ENCODE measurements around the gene GDAP1L1. TPM values are rescaled to one million over a fixed set of nuclear protein-coding genes. Genes with fewer than 3 reads are reported as not detected.
"Not testable (repeated sequence)": the region's sequence is repeated elsewhere in the genome, so short reads cannot be mapped to it uniquely, and the experiment has no call there.

Gene GDAP1L1
- total RNA-seq, 1 donor from 2014 or later: 111 TPM

DNA sequence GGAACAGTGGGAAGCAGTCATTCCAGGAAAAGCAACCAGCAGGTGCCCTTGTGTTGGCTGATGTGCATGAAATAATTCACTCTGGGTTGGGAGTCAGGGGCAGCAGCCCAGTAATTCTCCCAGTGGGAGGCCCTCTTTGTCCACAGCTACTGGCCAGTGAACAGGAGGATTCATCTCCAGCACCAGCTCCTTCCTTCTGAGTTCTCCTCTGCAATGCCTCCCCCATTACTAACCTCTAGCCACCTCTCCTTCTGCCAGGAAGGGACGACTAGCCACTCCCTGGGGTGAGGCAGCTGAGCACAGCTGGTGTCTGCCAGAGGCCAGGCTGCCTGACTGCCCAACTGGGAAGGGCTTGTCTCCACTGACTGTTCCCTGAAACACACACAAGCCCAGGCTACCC lies 77.2 kb downstream of the GDAP1L1 start:
- H3K27me3 Mint-ChIP-seq (ENCODE audit: unreplicated experiment): peaks cover 4% of the 10 kb centered on the region
- DNase-seq: peak; percentile 64
- no peak overlapping the region for H3K4me3 Mint-ChIP-seq (ENCODE audit: unreplicated experiment)
- H3K36me3 Mint-ChIP-seq (ENCODE audit: unreplicated experiment): no peaks in the 10 kb centered on the region
- peak overlapping the region; percentile 29 for H3K27ac Mint-ChIP-seq (ENCODE audit: unreplicated experiment)
- H3K9me3 Mint-ChIP-seq (ENCODE audit: unreplicated experiment): no peaks in the 10 kb centered on the region
- H3K4me1 Mint-ChIP-seq (ENCODE audit: low read depth, unreplicated experiment): peaks cover 5% of the 10 kb centered on the region
- TF ChIP-seq, protein P1, sequence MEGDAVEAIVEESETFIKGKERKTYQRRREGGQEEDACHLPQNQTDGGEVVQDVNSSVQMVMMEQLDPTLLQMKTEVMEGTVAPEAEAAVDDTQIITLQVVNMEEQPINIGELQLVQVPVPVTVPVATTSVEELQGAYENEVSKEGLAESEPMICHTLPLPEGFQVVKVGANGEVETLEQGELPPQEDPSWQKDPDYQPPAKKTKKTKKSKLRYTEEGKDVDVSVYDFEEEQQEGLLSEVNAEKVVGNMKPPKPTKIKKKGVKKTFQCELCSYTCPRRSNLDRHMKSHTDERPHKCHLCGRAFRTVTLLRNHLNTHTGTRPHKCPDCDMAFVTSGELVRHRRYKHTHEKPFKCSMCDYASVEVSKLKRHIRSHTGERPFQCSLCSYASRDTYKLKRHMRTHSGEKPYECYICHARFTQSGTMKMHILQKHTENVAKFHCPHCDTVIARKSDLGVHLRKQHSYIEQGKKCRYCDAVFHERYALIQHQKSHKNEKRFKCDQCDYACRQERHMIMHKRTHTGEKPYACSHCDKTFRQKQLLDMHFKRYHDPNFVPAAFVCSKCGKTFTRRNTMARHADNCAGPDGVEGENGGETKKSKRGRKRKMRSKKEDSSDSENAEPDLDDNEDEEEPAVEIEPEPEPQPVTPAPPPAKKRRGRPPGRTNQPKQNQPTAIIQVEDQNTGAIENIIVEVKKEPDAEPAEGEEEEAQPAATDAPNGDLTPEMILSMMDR (IDR thresholded peaks at IDR 0.05; ENCODE audit: partially characterized antibody, unreplicated experiment): no peak

DNA sequence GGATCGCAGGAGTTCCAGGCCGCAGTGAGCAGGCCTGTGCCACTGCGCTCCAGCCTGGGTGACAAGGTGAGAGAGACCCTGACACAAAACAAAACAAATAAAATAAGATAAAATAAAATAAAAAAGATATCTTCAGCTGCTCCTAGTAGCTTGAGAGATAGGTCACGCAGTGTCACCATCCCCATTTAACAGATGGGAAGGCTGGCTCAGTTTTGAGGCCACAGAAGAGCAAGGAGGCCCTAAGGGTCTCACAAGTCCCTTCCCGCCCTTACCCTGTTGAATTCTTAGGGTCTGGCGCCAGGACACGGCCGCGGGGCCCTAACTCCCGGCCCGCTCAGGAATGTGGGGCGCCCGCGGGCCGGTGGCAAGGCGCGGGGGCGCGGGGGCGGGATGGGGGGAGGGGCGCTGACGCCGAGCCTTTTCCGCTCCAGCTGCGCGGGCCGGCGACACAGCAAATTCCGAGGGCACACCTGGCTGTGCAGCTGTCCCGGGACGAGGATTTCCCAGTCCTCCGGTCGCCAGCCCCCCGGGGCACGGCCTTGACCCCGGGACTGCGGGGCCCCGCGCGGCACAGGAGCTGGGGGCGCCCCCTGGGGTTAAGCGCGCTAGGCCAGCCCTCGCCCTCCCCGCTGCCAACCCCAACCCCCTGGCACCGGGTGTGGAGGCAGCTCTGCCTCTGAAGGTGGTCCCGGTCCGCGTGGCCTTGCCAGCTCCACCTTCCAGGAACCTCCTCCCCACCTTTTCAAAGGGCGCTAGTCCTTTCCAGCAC lies 79.5 kb downstream of the GDAP1L1 start:
- H3K4me1 Mint-ChIP-seq (ENCODE audit: low read depth, unreplicated experiment): peaks cover 5% of the 10 kb centered on the region
- H3K9me3 Mint-ChIP-seq (ENCODE audit: unreplicated experiment): peaks cover 2% of the 10 kb centered on the region
- H3K36me3 Mint-ChIP-seq (ENCODE audit: unreplicated experiment): no peaks in the 10 kb centered on the region
- TF ChIP-seq, protein P1 (IDR thresholded peaks at IDR 0.05; ENCODE audit: partially characterized antibody, unreplicated experiment): no peak
- H3K27me3 Mint-ChIP-seq (ENCODE audit: unreplicated experiment): peaks cover 4% of the 10 kb centered on the region
- H3K4me3 Mint-ChIP-seq (ENCODE audit: unreplicated experiment): no peak overlapping the region
- no peak for DNase-seq
- no peak overlapping the region for H3K27ac Mint-ChIP-seq (ENCODE audit: unreplicated experiment)

DNA sequence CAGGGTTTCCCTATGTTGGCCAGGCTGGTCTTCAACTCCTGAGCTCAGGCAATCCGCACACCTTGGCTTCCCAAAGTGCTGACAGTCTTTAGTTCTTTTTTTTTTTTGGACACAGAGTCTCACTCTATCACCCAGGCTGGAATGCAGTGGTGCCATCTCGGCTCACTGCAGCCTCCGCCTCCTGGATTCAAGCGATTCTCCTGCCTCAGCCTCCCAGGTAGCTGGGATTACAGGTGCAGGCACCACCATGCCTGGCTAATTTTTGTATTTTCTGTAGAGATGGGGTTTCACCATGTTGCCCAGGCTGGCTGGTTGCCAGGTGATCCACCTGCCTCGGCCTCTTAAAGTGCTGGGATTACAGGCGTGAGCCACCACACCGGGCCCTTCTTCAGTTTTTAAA lies 80.6 kb downstream of the GDAP1L1 start:
- not testable (repeated sequence) for H3K27ac Mint-ChIP-seq (ENCODE audit: unreplicated experiment); H3K27me3 Mint-ChIP-seq (ENCODE audit: unreplicated experiment); H3K9me3 Mint-ChIP-seq (ENCODE audit: unreplicated experiment); H3K4me1 Mint-ChIP-seq (ENCODE audit: low read depth, unreplicated experiment); H3K36me3 Mint-ChIP-seq (ENCODE audit: unreplicated experiment); H3K4me3 Mint-ChIP-seq (ENCODE audit: unreplicated experiment); DNase-seq

DNA sequence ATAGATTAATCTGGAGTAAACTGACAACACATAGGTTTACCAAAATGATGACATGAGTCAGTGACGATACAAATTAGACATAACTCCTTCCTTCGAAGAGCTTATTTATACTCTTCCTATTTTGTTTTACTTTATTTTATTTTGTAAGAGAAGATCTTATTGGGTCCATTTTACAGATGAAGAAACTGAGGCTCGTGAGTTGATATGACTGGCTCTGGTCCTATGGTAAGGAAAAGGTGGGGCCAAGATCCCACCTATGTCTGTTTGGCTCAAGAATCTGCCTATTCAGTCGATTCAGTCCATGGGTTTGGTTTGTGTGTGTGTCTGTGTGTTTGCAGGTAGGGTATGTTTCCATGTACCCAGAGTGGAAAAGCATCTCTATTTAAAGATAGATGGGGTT lies 81.3 kb downstream of the GDAP1L1 start:
- Mint-ChIP-seq H3K27me3 (ENCODE audit: unreplicated experiment) (peaks cover 4% of the 10 kb centered on the region), H3K27ac (ENCODE audit: unreplicated experiment) (no peak overlapping the region), H3K4me1 (ENCODE audit: low read depth, unreplicated experiment) (peaks cover 5% of the 10 kb centered on the region), H3K4me3 (ENCODE audit: unreplicated experiment) (no peak overlapping the region), H3K9me3 (ENCODE audit: unreplicated experiment) (peaks cover 2% of the 10 kb centered on the region), H3K36me3 (ENCODE audit: unreplicated experiment) (no peaks in the 10 kb centered on the region)
- TF ChIP-seq, protein P1 (IDR thresholded peaks at IDR 0.05; ENCODE audit: partially characterized antibody, unreplicated experiment): no peak
- DNase-seq: no peak

Other genes starting within 250 kb of the GDAP1L1 start
- gene JPH2, start 60.1 kb upstream of the GDAP1L1 start, total RNA-seq (ENCODE audit: unreplicated experiment): 0.07 TPM
- 31.9 TPM for gene OSER1, start 36.5 kb upstream of the GDAP1L1 start, total RNA-seq (ENCODE audit: unreplicated experiment)
- gene FITM2, start 63.9 kb downstream of the GDAP1L1 start, total RNA-seq (ENCODE audit: unreplicated experiment): 6.5 TPM
- gene R3HDML, start 89.7 kb downstream of the GDAP1L1 start, total RNA-seq (ENCODE audit: unreplicated experiment): not detected
- gene HNF4A, start 108.4 kb downstream of the GDAP1L1 start, total RNA-seq (ENCODE audit: unreplicated experiment): not detected
- 18.9 TPM for gene TTPAL, start 228.6 kb downstream of the GDAP1L1 start, total RNA-seq (ENCODE audit: unreplicated experiment)

All from glutamatergic neuron (in vitro differentiated cells).